Activated CD8-positive, alpha-beta T cell treated with anti-CD3 and anti-CD28 coated beads for 36 hours (primary cell): ENCODE data around the gene HPS6. TPM values are rescaled to one million over a fixed set of nuclear protein-coding genes. Genes with fewer than 3 reads are reported as not detected.
A peak's percentile ranks its signal among the peaks of the same experiment; 100 is the strongest.

Experiments
- ATAC-seq: fragments of 200-7000 bp; cut with Tn5 transposase; one replicate; pipeline ENCODE4 v1.10.0; 2021; ENCODE audit warnings: mild to moderate bottlenecking, moderate library complexity
- CTCF ChIA-PET: fragments of 350-600 bp; sonication (Branson Sonifier 250); formaldehyde crosslinking; loops from one replicate; lab custom pipeline; 2021; ENCODE audit warnings: antibody characterized with exemption; lab: Charles Lee
- POLR2A ChIA-PET: fragments of 350-600 bp; sonication (Branson Sonifier 250); formaldehyde crosslinking; loops from one replicate; lab custom pipeline; 2021; ENCODE audit warnings: antibody characterized with exemption; lab: Charles Lee
- DNase-seq: peaks from one replicate; pipeline ENCODE4 v3.0.0-alpha.2; 2020
- H3K27ac Mint-ChIP-seq: one replicate; pipeline ENCODE4 v1.8.0; 2021; ENCODE audit warnings: mild to moderate bottlenecking, mixed read lengths
- H3K27me3 Mint-ChIP-seq: one replicate; pipeline ENCODE4 v1.8.0; 2021; ENCODE audit warnings: mixed read lengths
- H3K36me3 Mint-ChIP-seq: one replicate; pipeline ENCODE4 v1.8.0; 2021; ENCODE audit warnings: low read depth, mixed read lengths
- H3K4me1 Mint-ChIP-seq: one replicate; pipeline ENCODE4 v1.8.0; 2021; ENCODE audit warnings: low read depth, mixed read lengths
- H3K4me3 Mint-ChIP-seq: one replicate; pipeline ENCODE4 v1.8.0; 2021; ENCODE audit warnings: mild to moderate bottlenecking, moderate library complexity, mixed read lengths
- H3K9me3 Mint-ChIP-seq: one replicate; pipeline ENCODE4 v1.8.0; 2021; ENCODE audit warnings: mixed read lengths
- CTCF ChIP-seq: fragments of 200-600 bp; IDR thresholded peaks from one replicate; pipeline ENCODE4 v1.8.0; 2022; ENCODE audit warnings: antibody characterized with exemption, mild to moderate bottlenecking
- intact Hi-C: fragments of 100-400 bp; cut with micrococcal nuclease; formaldehyde crosslinking; loops from one replicate; pipeline ENCODE4 v1.10.0; 2022
- total RNA-seq, 2 experiments: library from RNA; stranded (reverse); gene quantifications; one replicate each; pipeline ENCODE4 v1.2.3, GENCODE V29; 2021

Gene HPS6
- total RNA-seq, 2 experiments from 2014 or later, result 18.0 to 18.1 TPM

GRCh38 chr10:102064503-102064867 is 664 bp upstream of the HPS6 start:
- no peak for DNase-seq
- H3K4me1 Mint-ChIP-seq, result peaks cover 33% of the 10 kb centered on the region
- peak overlapping the region; percentile 84 for H3K4me3 Mint-ChIP-seq
- no peaks in the 10 kb centered on the region for H3K9me3 Mint-ChIP-seq
- intact Hi-C loops, result no loop called here
- TF ChIP-seq CTCF, result no peak
- H3K27ac Mint-ChIP-seq, result peak overlapping the region; percentile 90
- no peak for ATAC-seq
- ChIA-PET CTCF (interaction anchor here (1.0 kb wide), 1 partner anchor 10 kb away, joined by 4 read pairs; no protein-coding TSS in a partner anchor), POLR2A (no interaction called here)
- H3K27me3 Mint-ChIP-seq, result no peaks in the 10 kb centered on the region
- no peaks in the 10 kb centered on the region for H3K36me3 Mint-ChIP-seq

- Mint-ChIP-seq H3K36me3 (no peaks in the 10 kb centered on the region), H3K9me3 (no peaks in the 10 kb centered on the region), H3K4me1 (peaks cover 33% of the 10 kb centered on the region), H3K27me3 (no peaks in the 10 kb centered on the region), H3K27ac (peak overlapping the region; percentile 84), H3K4me3 (peak overlapping the region; percentile 84)
- DNase-seq (peak; percentile 33), ATAC-seq (peak; percentile 8)
- ChIA-PET POLR2A (interaction anchor here (0.7 to 1.0 kb wide), 2 partner anchors 10 to 38 kb away, joined by 3 to 4 read pairs; no protein-coding TSS in a partner anchor), CTCF (interaction anchor here (0.7 to 11.9 kb wide), 7 partner anchors 13 to 285 kb away, joined by 3 to 151 read pairs (median 4); partner anchors contain the start of gene KCNIP2)
- intact Hi-C loops, result loop anchor here (5.0 kb wide), 1 partner anchor 347 kb away; no protein-coding TSS in a partner anchor
- no peak for TF ChIP-seq CTCF
Observed at GRCh38 chr10:102065561-102066398, 631 bp downstream of the HPS6 start.

GRCh38 chr10:102066399-102067088 is 1.4 kb downstream of the HPS6 start:
- ChIA-PET POLR2A (no interaction called here), CTCF (interaction anchor here (0.9 to 11.9 kb wide), 8 partner anchors 11 to 285 kb away, joined by 3 to 151 read pairs (median 4); partner anchors contain the start of genes ARMH3 and KCNIP2)
- H3K4me3 Mint-ChIP-seq, result peak overlapping the region; percentile 84
- DNase-seq (no peak), ATAC-seq (no peak)
- TF ChIP-seq CTCF, result no peak
- H3K4me1 Mint-ChIP-seq, result peaks cover 33% of the 10 kb centered on the region
- intact Hi-C loops, result loop anchor here (5.0 kb wide), 1 partner anchor 346 kb away; no protein-coding TSS in a partner anchor
- H3K9me3 Mint-ChIP-seq, result no peaks in the 10 kb centered on the region
- H3K27ac Mint-ChIP-seq, result peak overlapping the region; percentile 84
- H3K36me3 Mint-ChIP-seq, result no peaks in the 10 kb centered on the region
- no peaks in the 10 kb centered on the region for H3K27me3 Mint-ChIP-seq

GRCh38 chr10:102067091-102067916 is 2.2 kb downstream of the HPS6 start:
- ChIA-PET POLR2A (no interaction called here), CTCF (interaction anchor here (0.9 to 11.9 kb wide), 7 partner anchors 12 to 286 kb away, joined by 3 to 151 read pairs (median 4); partner anchors contain the start of genes ARMH3 and KCNIP2)
- peaks cover 33% of the 10 kb centered on the region for H3K4me1 Mint-ChIP-seq
- no peak for DNase-seq
- no peaks in the 10 kb centered on the region for H3K27me3 Mint-ChIP-seq
- peak overlapping the region; percentile 20 for H3K27ac Mint-ChIP-seq
- ATAC-seq, result no peak
- no peaks in the 10 kb centered on the region for H3K36me3 Mint-ChIP-seq
- intact Hi-C loops, result loop anchor here (5.0 kb wide), 1 partner anchor 345 kb away; no protein-coding TSS in a partner anchor
- TF ChIP-seq CTCF, result no peak
- no peaks in the 10 kb centered on the region for H3K9me3 Mint-ChIP-seq
- peak overlapping the region; percentile 5 for H3K4me3 Mint-ChIP-seq
